HCT116 (cell line): ENCODE data around the gene ADGRG1. TPM values are rescaled to one million over a fixed set of nuclear protein-coding genes. Genes with fewer than 3 reads are reported as not detected.

Experiments used
- ATAC-seq: fragments of 200-7000 bp; cut with Tn5 transposase; 2 replicates; pipeline ENCODE4 v1.9.1; 2020; ENCODE audit warnings: mild to moderate bottlenecking, moderate library complexity
- BruUV-seq: library from RNA; stranded (reverse); fragments of 400-500 nt; replicated peaks from 2 replicates; lab custom pipeline; 2021; lab: Mats Ljungman, UMichigan
- CTCF ChIA-PET: fragments of 300-600 bp; sonication (Branson Sonifier 250); formaldehyde crosslinking; loops from one replicate; lab custom pipeline; 2021; ENCODE audit warnings: antibody characterized with exemption; lab: Charles Lee
- POLR2A ChIA-PET: fragments of 300-600, 350-600 bp; sonication (Branson Sonifier 250); formaldehyde crosslinking; loops from one replicate; lab custom pipeline; 2021; ENCODE audit warnings: antibody characterized with exemption; lab: Charles Lee
- RAD21 ChIA-PET, 2 experiments: fragments of 300-600 bp; sonication (Branson Sonifier 250); formaldehyde crosslinking; loops; one replicate each; lab custom pipeline; 2023; ENCODE audit warnings: low total read pairs in 2 of 2; ENCODE audit not compliant: uncharacterized antibody in 2 of 2, unreplicated experiment in 2 of 2, low non-redundant PET in 1 of 2; lab: Charles Lee
- DNase-seq: peaks from one replicate; pipeline ENCODE4 v3.0.0-alpha.2; 2010; ENCODE audit warnings: low read depth, low spot score
- H2AFZ ChIP-seq: fragments of 200-600 bp; shearing (Covaris generic), sonication (generic); 2 replicates; pipeline ENCODE4 v1.6.1; 2017; ENCODE audit warnings: low read depth, mixed run types, mixed read lengths, antibody characterized with exemption, low read length; ENCODE audit not compliant: poor library complexity, severe bottlenecking
- H3K27ac ChIP-seq: 2 replicates; pipeline ENCODE4 v1.5.1; 2012; ENCODE audit warnings: low read depth, low read length
- H3K27me3 ChIP-seq: fragments of 200-600 bp; sonication (generic); 2 replicates; pipeline ENCODE4 v1.6.1; 2016; ENCODE audit warnings: mixed run types, low read length, mixed read lengths; ENCODE audit not compliant: insufficient read depth
- H3K36me3 ChIP-seq, 2 experiments: fragments of 200-500 bp in 1 of 2; fragments of 200-600 bp in 1 of 2; sonication (Bioruptor generic) in 1 of 2; sonication (generic) in 1 of 2; 2 replicates each; pipeline versions ENCODE4 v1.5.1 to v1.6.1; 2014 to 2016; ENCODE audit warnings: low read length in 2 of 2, inconsistent platforms in 1 of 2, mixed read lengths in 1 of 2, mixed run types in 1 of 2; ENCODE audit not compliant: insufficient read depth in 2 of 2, control insufficient read depth in 1 of 2
- H3K4me1 ChIP-seq, 2 experiments: fragments of 200-600 bp in 1 of 2; sonication (generic) in 1 of 2; 2 replicates each; pipeline versions ENCODE4 v1.5.1 to v1.6.1; 2012 to 2017; ENCODE audit warnings: low read length in 2 of 2, inconsistent platforms in 1 of 2, mild to moderate bottlenecking in 1 of 2, mixed read lengths in 1 of 2, mixed run types in 1 of 2, moderate library complexity in 1 of 2; ENCODE audit not compliant: insufficient read depth in 2 of 2, control insufficient read depth in 1 of 2
- H3K4me2 ChIP-seq: fragments of 200-600 bp; sonication (generic); 2 replicates; pipeline ENCODE4 v1.6.1; 2017; ENCODE audit warnings: mixed run types, low read length, mixed read lengths
- H3K4me3 ChIP-seq, 2 experiments: fragments of 200-600 bp in 1 of 2; sonication (generic) in 1 of 2; replicated peaks in 1 of 2; 2 replicates each; pipeline ENCODE4 v1.5.1; 2011 to 2016; ENCODE audit warnings: low read length in 2 of 2, control low read depth in 1 of 2, low read depth in 1 of 2, mild to moderate bottlenecking in 1 of 2, mixed read lengths in 1 of 2, mixed run types in 1 of 2
- H3K79me2 ChIP-seq: fragments of 200-600 bp; sonication (generic); 2 replicates; pipeline ENCODE4 v1.6.1; 2017; ENCODE audit warnings: mild to moderate bottlenecking, mixed run types, low read length, moderate library complexity, mixed read lengths; ENCODE audit not compliant: insufficient read depth
- H3K9ac ChIP-seq: fragments of 200-600 bp; sonication (generic); 2 replicates; pipeline ENCODE4 v1.6.1; 2016; ENCODE audit warnings: low read length, mixed read lengths
- H3K9me2 ChIP-seq: fragments of 200-600 bp; sonication (generic), shearing (Covaris generic); 2 replicates; pipeline ENCODE4 v1.6.1; 2017; ENCODE audit warnings: mixed run types, mild to moderate bottlenecking, moderate library complexity; ENCODE audit not compliant: insufficient read depth
- H3K9me3 ChIP-seq, 2 experiments: fragments of 200-500 bp in 1 of 2; fragments of 200-600 bp in 1 of 2; sonication (Bioruptor generic) in 1 of 2; sonication (generic) in 1 of 2; 2 replicates each; pipeline ENCODE4 v1.6.1; 2014 to 2017; ENCODE audit warnings: low read length in 2 of 2, mixed read lengths in 2 of 2, inconsistent platforms in 1 of 2, low read depth in 1 of 2, mild to moderate bottlenecking in 1 of 2, mixed run types in 1 of 2, moderate library complexity in 1 of 2; ENCODE audit not compliant: control insufficient read depth in 1 of 2, insufficient read depth in 1 of 2
- H4K20me1 ChIP-seq: fragments of 200-600 bp; sonication (generic), shearing (Covaris generic); 2 replicates; pipeline ENCODE4 v1.6.1; 2017; ENCODE audit warnings: mixed run types, mild to moderate bottlenecking, moderate library complexity; ENCODE audit not compliant: insufficient read depth
- CTCF ChIP-seq, 3 experiments: fragments of 200-600 bp in 1 of 3; sonication (generic) in 1 of 3; IDR thresholded peaks in 2 of 3; conservative IDR thresholded peaks in 1 of 3; 2 replicates each; pipeline ENCODE4 v1.5.1; 2012 to 2017; ENCODE audit warnings: low read depth in 2 of 3, low read length in 2 of 3, antibody characterized with exemption in 1 of 3, borderline replicate concordance in 1 of 3, control low read depth in 1 of 3, mild to moderate bottlenecking in 1 of 3, mixed read lengths in 1 of 3, mixed run types in 1 of 3, moderate library complexity in 1 of 3; ENCODE audit not compliant: insufficient read depth in 1 of 3
- EGR1 ChIP-seq: IDR thresholded peaks from 2 replicates; pipeline ENCODE4 v1.6.1; 2012; ENCODE audit warnings: low read depth
- EZH2phosphoT487 ChIP-seq: fragments of 200-600 bp; IDR thresholded peaks from 2 replicates; pipeline ENCODE4 v1.6.1; 2018; ENCODE audit warnings: antibody characterized with exemption, borderline replicate concordance
- FOSL1 ChIP-seq: IDR thresholded peaks from 2 replicates; pipeline ENCODE4 v1.6.1; 2012; ENCODE audit warnings: low read depth
- MAX ChIP-seq: IDR thresholded peaks from 2 replicates; pipeline ENCODE4 v1.6.1; 2012
- POLR2AphosphoS5 ChIP-seq: IDR thresholded peaks from 2 replicates; pipeline ENCODE4 v1.6.1; 2011; ENCODE audit warnings: mild to moderate bottlenecking, low read depth, low read length, moderate library complexity
- SIN3A ChIP-seq: IDR thresholded peaks from 2 replicates; pipeline ENCODE4 v1.6.1; 2012; ENCODE audit warnings: low read depth
- SP1 ChIP-seq: IDR thresholded peaks from 2 replicates; pipeline ENCODE4 v1.6.1; 2012; ENCODE audit warnings: low read depth
- SRF ChIP-seq: IDR thresholded peaks from 2 replicates; pipeline ENCODE4 v1.6.1; 2012; ENCODE audit warnings: low read depth
- YY1 ChIP-seq: IDR thresholded peaks from 2 replicates; pipeline ENCODE4 v1.6.1; 2011; ENCODE audit warnings: low read length, low read depth, moderate library complexity, mild to moderate bottlenecking; ENCODE audit not compliant: insufficient replicate concordance; ENCODE audit errors: extremely low read depth
- intact Hi-C: fragments of 100-400 bp; cut with micrococcal nuclease; formaldehyde crosslinking; loops from 2 replicates; pipeline ENCODE4 v1.10.0; 2022
- total RNA-seq: library from RNA; stranded (reverse); gene quantifications from one replicate; pipeline ENCODE4 v1.2.1, GENCODE V29; 2021; ENCODE audit not compliant: unreplicated experiment
- TF ChIP-seq, protein P1 (sequence below): IDR thresholded peaks from 2 replicates; pipeline ENCODE4 v1.6.1; 2012
- TF ChIP-seq, protein P2 (sequence below): IDR thresholded peaks from 2 replicates; pipeline ENCODE4 v1.6.1; 2012; ENCODE audit warnings: low read depth

Gene ADGRG1
- total RNA-seq, 1 experiment from 2014 or later: 36.4 TPM

DNA sequence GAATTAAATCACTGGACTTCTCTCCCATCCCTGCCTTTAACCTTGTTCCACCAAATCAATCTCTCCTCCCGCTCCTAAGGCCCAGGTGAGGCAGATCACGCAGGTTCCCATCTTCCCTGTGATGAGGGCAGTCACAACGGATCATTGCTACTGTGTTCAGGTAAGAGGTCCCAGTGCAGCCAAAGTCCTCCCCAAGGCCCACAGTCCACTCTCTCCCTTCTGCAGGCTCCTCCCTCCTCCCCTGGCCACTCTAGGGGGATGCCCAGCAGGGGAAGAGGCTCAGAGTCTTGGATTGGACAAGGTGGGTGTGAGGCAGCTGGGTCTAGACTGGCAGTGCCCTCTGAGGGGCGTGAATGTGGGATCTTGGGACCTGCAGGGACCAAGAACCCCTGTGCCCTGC is 37.1 kb downstream of the ADGRG1 start:
- H3K27ac ChIP-seq: no peak overlapping the region
- no peaks in the 10 kb centered on the region for H3K27me3 ChIP-seq
- intact Hi-C loops: no loop called here
- no peak overlapping the region for H3K9ac ChIP-seq
- no TSS peak for BruUV-seq
- POLR2A ChIA-PET: no interaction called here
- peaks cover 0 to 11% of the 10 kb centered on the region in 2 experiments; a peak in 2 of 4 replicates for H3K4me1 ChIP-seq
- H3K9me2 ChIP-seq: no peaks in the 10 kb centered on the region
- TF ChIP-seq POLR2AphosphoS5 (0 out of 2 replicates have a peak, but pooled peaks have one; percentile 10), MAX (no peak)
- DNase-seq (no peak), ATAC-seq (no peak)
- H4K20me1 ChIP-seq: no peaks in the 10 kb centered on the region
- RAD21 ChIA-PET: no interaction called here
- no peak overlapping the region for H3K4me2 ChIP-seq
- CTCF ChIA-PET: interaction anchor here (0.6 kb wide), 2 partner anchors 31 to 362 kb away, joined by 3 to 4 read pairs; no protein-coding TSS in a partner anchor
- no peaks in the 10 kb centered on the region for H3K9me3 ChIP-seq
- H3K4me3 ChIP-seq: no peak overlapping the region
- no peaks in the 10 kb centered on the region for H3K79me2 ChIP-seq
- no peaks in the 10 kb centered on the region; a peak in 1 of 4 replicates for H3K36me3 ChIP-seq
- no peak overlapping the region for H2AFZ ChIP-seq

GRCh38 chr16:57666353-57667047 is 38.1 kb downstream of the ADGRG1 start:
- no peak overlapping the region for H3K4me2 ChIP-seq
- ATAC-seq: no peak
- ChIA-PET POLR2A (no interaction called here), RAD21 (no interaction called here), CTCF (interaction anchor here (0.6 kb wide), 2 partner anchors 32 to 362 kb away, joined by 3 to 4 read pairs; no protein-coding TSS in a partner anchor)
- intact Hi-C loops: no loop called here
- no peak overlapping the region for H3K4me3 ChIP-seq
- H3K9me3 ChIP-seq: no peaks in the 10 kb centered on the region
- H2AFZ ChIP-seq: no peak overlapping the region
- no peak overlapping the region for H3K27ac ChIP-seq
- no TSS peak for BruUV-seq
- H3K4me1 ChIP-seq: peaks cover 8 to 20% of the 10 kb centered on the region in 2 experiments
- DNase-seq: no peak
- H3K36me3 ChIP-seq: no peaks in the 10 kb centered on the region; a peak in 1 of 4 replicates
- no peaks in the 10 kb centered on the region for H3K27me3 ChIP-seq
- H4K20me1 ChIP-seq: no peaks in the 10 kb centered on the region
- H3K79me2 ChIP-seq: no peaks in the 10 kb centered on the region
- H3K9me2 ChIP-seq: no peaks in the 10 kb centered on the region
- no peak overlapping the region for H3K9ac ChIP-seq
- TF ChIP-seq SP1: no peak
- TF ChIP-seq SIN3A: no peak
- TF ChIP-seq, protein P1, sequence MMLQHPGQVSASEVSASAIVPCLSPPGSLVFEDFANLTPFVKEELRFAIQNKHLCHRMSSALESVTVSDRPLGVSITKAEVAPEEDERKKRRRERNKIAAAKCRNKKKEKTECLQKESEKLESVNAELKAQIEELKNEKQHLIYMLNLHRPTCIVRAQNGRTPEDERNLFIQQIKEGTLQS: no peak
- TF ChIP-seq EZH2phosphoT487: no peak
- no peak for TF ChIP-seq CTCF (IDR thresholded peaks at IDR 0.05 in 2 of 3, conservative IDR thresholded peaks at IDR 0.05 in 1 of 3; ENCODE audit: borderline replicate concordance in 1 of 3, insufficient read depth in 1 of 3, low read depth in 2 of 3, low read length in 2 of 3)
- TF ChIP-seq EGR1: no peak
- TF ChIP-seq SRF: no peak
- no peak for TF ChIP-seq FOSL1
- TF ChIP-seq, protein P2, sequence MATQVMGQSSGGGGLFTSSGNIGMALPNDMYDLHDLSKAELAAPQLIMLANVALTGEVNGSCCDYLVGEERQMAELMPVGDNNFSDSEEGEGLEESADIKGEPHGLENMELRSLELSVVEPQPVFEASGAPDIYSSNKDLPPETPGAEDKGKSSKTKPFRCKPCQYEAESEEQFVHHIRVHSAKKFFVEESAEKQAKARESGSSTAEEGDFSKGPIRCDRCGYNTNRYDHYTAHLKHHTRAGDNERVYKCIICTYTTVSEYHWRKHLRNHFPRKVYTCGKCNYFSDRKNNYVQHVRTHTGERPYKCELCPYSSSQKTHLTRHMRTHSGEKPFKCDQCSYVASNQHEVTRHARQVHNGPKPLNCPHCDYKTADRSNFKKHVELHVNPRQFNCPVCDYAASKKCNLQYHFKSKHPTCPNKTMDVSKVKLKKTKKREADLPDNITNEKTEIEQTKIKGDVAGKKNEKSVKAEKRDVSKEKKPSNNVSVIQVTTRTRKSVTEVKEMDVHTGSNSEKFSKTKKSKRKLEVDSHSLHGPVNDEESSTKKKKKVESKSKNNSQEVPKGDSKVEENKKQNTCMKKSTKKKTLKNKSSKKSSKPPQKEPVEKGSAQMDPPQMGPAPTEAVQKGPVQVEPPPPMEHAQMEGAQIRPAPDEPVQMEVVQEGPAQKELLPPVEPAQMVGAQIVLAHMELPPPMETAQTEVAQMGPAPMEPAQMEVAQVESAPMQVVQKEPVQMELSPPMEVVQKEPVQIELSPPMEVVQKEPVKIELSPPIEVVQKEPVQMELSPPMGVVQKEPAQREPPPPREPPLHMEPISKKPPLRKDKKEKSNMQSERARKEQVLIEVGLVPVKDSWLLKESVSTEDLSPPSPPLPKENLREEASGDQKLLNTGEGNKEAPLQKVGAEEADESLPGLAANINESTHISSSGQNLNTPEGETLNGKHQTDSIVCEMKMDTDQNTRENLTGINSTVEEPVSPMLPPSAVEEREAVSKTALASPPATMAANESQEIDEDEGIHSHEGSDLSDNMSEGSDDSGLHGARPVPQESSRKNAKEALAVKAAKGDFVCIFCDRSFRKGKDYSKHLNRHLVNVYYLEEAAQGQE: no peak
- no peak for TF ChIP-seq YY1
